ENCODE results near the gene YIPF3. TPM values are rescaled to one million over a fixed set of nuclear protein-coding genes. Genes with fewer than 3 reads are reported as not detected.
A peak's percentile ranks its signal among the peaks of the same experiment; 100 is the strongest.

YIPF3 gene
- total RNA-seq, 2 experiments from 2014 or later: 32.6 to 33.9 TPM

- intact Hi-C loops (cut with micrococcal nuclease): no loop called here
- TF ChIP-seq CTCF (IDR thresholded peaks at IDR 0.05): no peak
- CTCF ChIA-PET: interaction anchor here (0.7 to 6.5 kb wide), 3 partner anchors 10 to 35 kb away, joined by 3 to 59 read pairs (median 3); no protein-coding TSS in a partner anchor
These were observed 3.4 kb upstream of the YIPF3 start for GRCh38 chr6:43520097-43520496.

GRCh38 chr6:43517505-43518357, 1.0 kb upstream of the YIPF3 start:
- TF ChIP-seq CTCF (IDR thresholded peaks at IDR 0.05): no peak
- Mint-ChIP-seq H3K36me3 (ENCODE audit: low read depth) (peaks cover 21% of the 10 kb centered on the region), H3K9me3 (no peaks in the 10 kb centered on the region), H3K4me1 (ENCODE audit: low read depth) (peaks cover 34% of the 10 kb centered on the region), H3K27ac (no peak overlapping the region), H3K4me3 (no peak overlapping the region), H3K27me3 (no peaks in the 10 kb centered on the region)
- DNase-seq: no peak
- intact Hi-C loops (cut with micrococcal nuclease): no loop called here
- ATAC-seq: peak; percentile 21
- POLR2A ChIA-PET: interaction anchor here (0.7 to 8.0 kb wide), 16 partner anchors 8 to 730 kb away, joined by 3 to 91 read pairs (median 7); partner anchors contain the start of genes DLK2, DNPH1, LRRC73 and POLH
- CTCF ChIA-PET: interaction anchor here (1.3 to 6.5 kb wide), 4 partner anchors 9 to 91 kb away, joined by 3 to 59 read pairs (median 6); partner anchors contain the start of gene TJAP1

More at GRCh38 chr6:43520097-43520496, 3.4 kb upstream of the YIPF3 start:
- DNase-seq (no peak), ATAC-seq (no peak)
- no peaks in the 10 kb centered on the region for H3K9me3 Mint-ChIP-seq
- H3K27ac Mint-ChIP-seq: peak overlapping the region; percentile 17
- POLR2A ChIA-PET: interaction anchor here (1.1 to 8.0 kb wide), 11 partner anchors 11 to 251 kb away, joined by 3 to 91 read pairs (median 7); partner anchors contain the start of gene LRRC73
- no peaks in the 10 kb centered on the region for H3K27me3 Mint-ChIP-seq
- H3K36me3 Mint-ChIP-seq (ENCODE audit: low read depth): peaks cover 28% of the 10 kb centered on the region
- peaks cover 22% of the 10 kb centered on the region for H3K4me1 Mint-ChIP-seq (ENCODE audit: low read depth)
- H3K4me3 Mint-ChIP-seq: no peak overlapping the region

- no peak overlapping the region for H3K27ac Mint-ChIP-seq
- no peaks in the 10 kb centered on the region for H3K27me3 Mint-ChIP-seq
- no peak for TF ChIP-seq CTCF (IDR thresholded peaks at IDR 0.05)
- intact Hi-C loops (cut with micrococcal nuclease): no loop called here
- DNase-seq (no peak), ATAC-seq (no peak)
- peaks cover 34% of the 10 kb centered on the region for H3K4me1 Mint-ChIP-seq (ENCODE audit: low read depth)
- H3K9me3 Mint-ChIP-seq: no peaks in the 10 kb centered on the region
- ChIA-PET CTCF (interaction anchor here (1.0 to 6.5 kb wide), 4 partner anchors 10 to 92 kb away, joined by 3 to 59 read pairs (median 6); partner anchors contain the start of gene TJAP1), POLR2A (interaction anchor here (0.6 to 8.0 kb wide), 13 partner anchors 9 to 586 kb away, joined by 3 to 91 read pairs (median 6); partner anchors contain the start of genes CNPY3, DLK2, LRRC73 and POLH)
- H3K4me3 Mint-ChIP-seq: no peak overlapping the region
- peaks cover 25% of the 10 kb centered on the region for H3K36me3 Mint-ChIP-seq (ENCODE audit: low read depth)
These were observed 394 bp downstream of the YIPF3 start for GRCh38 chr6:43516367-43516696.

- POLR2A ChIA-PET: interaction anchor here (1.1 to 8.0 kb wide), 3 partner anchors 9 to 51 kb away, joined by 3 to 77 read pairs (median 5); partner anchors contain the start of gene LRRC73
- ATAC-seq: no peak
- CTCF ChIA-PET: interaction anchor here (1.5 to 6.5 kb wide), 2 partner anchors 9 to 39 kb away, joined by 4 to 59 read pairs; partner anchors contain the start of gene TJAP1
- intact Hi-C loops (cut with micrococcal nuclease): no loop called here
- Mint-ChIP-seq H3K4me3 (no peak overlapping the region), H3K4me1 (ENCODE audit: low read depth) (peaks cover 30% of the 10 kb centered on the region), H3K27me3 (no peaks in the 10 kb centered on the region), H3K27ac (no peak overlapping the region), H3K36me3 (ENCODE audit: low read depth) (peaks cover 25% of the 10 kb centered on the region), H3K9me3 (no peaks in the 10 kb centered on the region)
- TF ChIP-seq CTCF (IDR thresholded peaks at IDR 0.05): no peak
- no peak for DNase-seq
These were observed 918 bp downstream of the YIPF3 start for GRCh38 chr6:43515808-43516207.

Measured in activated CD8-positive, alpha-beta T cell treated with anti-CD3 and anti-CD28 coated beads for 36 hours (primary cell).